Esophagus squamous epithelium (tissue), 5 donors: ENCODE results near the gene BCAT1. TPM values are rescaled to one million over a fixed set of nuclear protein-coding genes. Genes with fewer than 3 reads are reported as not detected.

ENCODE experiments used
- DNase-seq: peaks from one replicate; lab custom pipeline; 2025; lab: John Stamatoyannopoulos, UW
- H3K27ac ChIP-seq, 4 donors: fragments of 200-600 bp; sonication (generic); one replicate each; pipeline ENCODE4 v1.5.1; 2016 to 2019; ENCODE audit warnings: mild to moderate bottlenecking in 1 of 4
- H3K27me3 ChIP-seq, 4 donors: fragments of 200-600 bp; sonication (generic); 1 replicate in 3 of 4; 2 replicates in 1 of 4; pipeline versions ENCODE4 v1.5.1 to v1.6.0; 2017 to 2021; ENCODE audit warnings: antibody characterized with exemption in 1 of 4
- H3K36me3 ChIP-seq, 3 donors: fragments of 200-600 bp; sonication (generic); one replicate each; pipeline ENCODE4 v1.5.1; 2016 to 2019
- H3K4me1 ChIP-seq, 3 donors: fragments of 200-600 bp; sonication (generic); one replicate each; pipeline ENCODE4 v1.5.1; 2017 to 2019
- H3K4me3 ChIP-seq, 4 donors: fragments of 200-600 bp; sonication (generic); 1 replicate in 3 of 4; 2 replicates in 1 of 4; pipeline ENCODE4 v1.5.1; 2016 to 2019; ENCODE audit warnings: mild to moderate bottlenecking in 2 of 4, moderate library complexity in 1 of 4
- H3K9me3 ChIP-seq, 3 donors: fragments of 200-600 bp; sonication (generic); one replicate each; pipeline ENCODE4 v1.5.1; 2016 to 2019
- POLR2A ChIP-seq, 4 donors: fragments of 450-650 bp; IDR thresholded peaks; one replicate each; pipeline ENCODE4 v1.6.1; 2017; ENCODE audit warnings: antibody characterized with exemption in 4 of 4, mild to moderate bottlenecking in 4 of 4, moderate library complexity in 3 of 4
- WGBS, 2 donors: methylation state at CpG; one replicate each; pipeline ENCODE4 v1.1.5; 2018; 5-methylcytosine and 5-hydroxymethylcytosine counted together
- intact Hi-C: fragments of 100-400 bp; cut with DNase I; formaldehyde crosslinking; loops from one replicate; pipeline ENCODE4 v1.15.0; 2022
- total RNA-seq, 4 donors: library from RNA; depleted of rRNA; stranded (reverse); fragments of >200 nt; gene quantifications; one replicate each; pipeline ENCODE4 v1.1.0, GENCODE V29; 2016
- TF ChIP-seq, protein P1 (sequence below), 6 experiments: fragments of 450-650 bp in 4 of 6; fragments of 200-600 bp in 2 of 6; sonication (generic) in 2 of 6; IDR thresholded peaks; one replicate each; pipeline ENCODE4 v1.5.1; 2016 to 2019; ENCODE audit warnings: antibody characterized with exemption in 6 of 6, mild to moderate bottlenecking in 4 of 6, moderate library complexity in 4 of 6
- donor health status: DM: yes; HTN: yes; CAD: no.

The BCAT1 gene
- total RNA-seq, 4 donors from 2014 or later: 0.87 to 28.3 (median 9.6) TPM

DNA sequence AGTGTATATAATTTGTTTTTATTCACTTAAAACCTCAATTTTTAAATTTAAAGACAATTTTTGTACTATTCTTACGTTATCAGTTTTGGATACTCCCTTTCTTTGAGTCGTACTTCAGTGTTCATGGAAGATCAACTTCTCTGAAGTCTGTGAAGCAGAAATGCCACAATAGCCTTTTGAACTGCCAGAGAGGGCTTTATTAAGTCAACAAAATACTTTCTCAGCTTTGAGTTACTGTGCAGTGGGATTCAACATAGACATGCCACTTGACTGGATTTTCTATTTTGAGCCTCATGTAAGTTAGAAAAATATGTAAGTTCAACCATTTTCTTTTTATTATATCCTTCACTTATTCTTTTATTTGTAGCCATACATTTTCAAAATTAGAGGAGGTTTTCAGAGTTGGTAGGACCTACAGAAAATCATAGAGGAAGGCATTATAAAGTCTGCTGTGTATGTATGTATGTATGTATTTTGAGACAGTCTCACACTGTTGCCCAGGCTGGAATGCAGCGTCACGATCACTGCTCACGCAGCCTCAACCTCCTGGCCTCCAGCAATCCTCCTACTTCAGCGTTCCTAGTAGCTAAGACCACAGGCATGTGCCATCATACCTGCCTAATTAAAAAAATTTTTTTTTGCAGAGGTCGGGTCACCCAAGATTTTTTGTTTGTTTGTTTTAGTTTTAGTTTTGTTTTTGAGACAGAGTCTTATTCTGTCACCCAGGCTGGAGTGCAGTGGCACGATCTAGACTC is 31.3 kb upstream of the BCAT1 start:
- no peaks in the 10 kb centered on the region for H3K27me3 ChIP-seq
- H3K27ac ChIP-seq: no peak overlapping the region
- DNase-seq: no peak
- no peak for TF ChIP-seq POLR2A (IDR thresholded peaks at IDR 0.05)
- TF ChIP-seq, protein P1, sequence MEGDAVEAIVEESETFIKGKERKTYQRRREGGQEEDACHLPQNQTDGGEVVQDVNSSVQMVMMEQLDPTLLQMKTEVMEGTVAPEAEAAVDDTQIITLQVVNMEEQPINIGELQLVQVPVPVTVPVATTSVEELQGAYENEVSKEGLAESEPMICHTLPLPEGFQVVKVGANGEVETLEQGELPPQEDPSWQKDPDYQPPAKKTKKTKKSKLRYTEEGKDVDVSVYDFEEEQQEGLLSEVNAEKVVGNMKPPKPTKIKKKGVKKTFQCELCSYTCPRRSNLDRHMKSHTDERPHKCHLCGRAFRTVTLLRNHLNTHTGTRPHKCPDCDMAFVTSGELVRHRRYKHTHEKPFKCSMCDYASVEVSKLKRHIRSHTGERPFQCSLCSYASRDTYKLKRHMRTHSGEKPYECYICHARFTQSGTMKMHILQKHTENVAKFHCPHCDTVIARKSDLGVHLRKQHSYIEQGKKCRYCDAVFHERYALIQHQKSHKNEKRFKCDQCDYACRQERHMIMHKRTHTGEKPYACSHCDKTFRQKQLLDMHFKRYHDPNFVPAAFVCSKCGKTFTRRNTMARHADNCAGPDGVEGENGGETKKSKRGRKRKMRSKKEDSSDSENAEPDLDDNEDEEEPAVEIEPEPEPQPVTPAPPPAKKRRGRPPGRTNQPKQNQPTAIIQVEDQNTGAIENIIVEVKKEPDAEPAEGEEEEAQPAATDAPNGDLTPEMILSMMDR (IDR thresholded peaks at IDR 0.05): no peak
- WGBS, 2 donors: 56 to 57% methylated on average over 8 of the region's 8 CpGs
- intact Hi-C loops: no loop called here
- H3K4me1 ChIP-seq: no peaks in the 10 kb centered on the region
- H3K4me3 ChIP-seq: no peak overlapping the region
- no peaks in the 10 kb centered on the region for H3K36me3 ChIP-seq
- peaks cover 0 to 3% (median 0%) of the 10 kb centered on the region in 3 donors for H3K9me3 ChIP-seq

DNA sequence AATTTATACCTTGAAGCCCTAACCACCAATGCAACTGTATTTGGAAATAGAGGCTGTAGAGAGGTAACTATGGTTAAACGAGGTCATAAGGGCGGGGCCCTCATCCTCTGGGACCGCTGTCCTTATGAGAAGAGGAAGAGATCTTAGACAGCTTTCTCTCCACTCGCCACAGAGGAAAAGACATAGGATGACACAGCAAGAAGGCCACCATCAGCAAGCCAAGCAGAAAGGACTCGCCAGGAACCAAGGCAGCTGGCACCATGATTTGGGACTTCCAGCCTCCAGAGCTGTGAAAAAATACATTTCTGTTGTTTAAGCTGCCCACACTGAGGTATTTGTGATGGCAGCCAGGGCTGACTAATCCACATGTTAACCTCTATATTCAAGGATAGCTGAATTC is 30.4 kb upstream of the BCAT1 start:
- TF ChIP-seq POLR2A (IDR thresholded peaks at IDR 0.05): no peak
- TF ChIP-seq, protein P1 (IDR thresholded peaks at IDR 0.05): no peak
- H3K9me3 ChIP-seq: peaks cover 0 to 3% (median 0%) of the 10 kb centered on the region in 3 donors
- DNase-seq: no peak
- no peaks in the 10 kb centered on the region for H3K27me3 ChIP-seq
- no peak overlapping the region for H3K27ac ChIP-seq
- H3K4me3 ChIP-seq: no peak overlapping the region
- H3K36me3 ChIP-seq: no peaks in the 10 kb centered on the region
- no peaks in the 10 kb centered on the region for H3K4me1 ChIP-seq
- WGBS, 2 donors: 73% methylated on average over 3 to 5 of the region's 5 CpGs
- intact Hi-C loops: no loop called here

DNA sequence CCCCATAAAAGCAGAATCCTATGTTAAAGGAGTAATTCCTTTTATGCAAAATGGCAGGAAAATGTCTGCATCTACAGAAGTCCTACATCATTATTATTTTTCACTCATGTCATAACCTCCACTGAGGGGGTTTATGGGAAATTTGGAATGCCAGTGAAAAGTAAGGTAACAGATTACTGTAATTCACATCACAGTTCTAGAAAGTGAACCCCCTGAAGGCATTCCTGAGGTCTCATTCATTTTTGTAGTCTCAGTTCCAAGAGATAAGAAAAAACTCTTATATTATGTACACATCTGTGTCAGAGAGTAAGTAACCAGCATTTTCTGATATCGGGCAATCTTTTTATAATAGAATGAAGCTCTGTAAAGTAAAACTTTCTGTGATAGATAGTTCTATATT is 28.8 kb upstream of the BCAT1 start:
- H3K27me3 ChIP-seq: no peaks in the 10 kb centered on the region
- no peak for DNase-seq
- intact Hi-C loops: no loop called here
- no peak overlapping the region for H3K4me3 ChIP-seq
- H3K4me1 ChIP-seq: no peaks in the 10 kb centered on the region
- H3K27ac ChIP-seq: no peak overlapping the region
- 84 to 95% methylated on average over 1 of the region's 1 CpG for WGBS, 2 donors
- H3K36me3 ChIP-seq: no peaks in the 10 kb centered on the region
- H3K9me3 ChIP-seq: peaks cover 0 to 3% (median 0%) of the 10 kb centered on the region in 3 donors
- TF ChIP-seq, protein P1 (IDR thresholded peaks at IDR 0.05): no peak
- no peak for TF ChIP-seq POLR2A (IDR thresholded peaks at IDR 0.05)

DNA sequence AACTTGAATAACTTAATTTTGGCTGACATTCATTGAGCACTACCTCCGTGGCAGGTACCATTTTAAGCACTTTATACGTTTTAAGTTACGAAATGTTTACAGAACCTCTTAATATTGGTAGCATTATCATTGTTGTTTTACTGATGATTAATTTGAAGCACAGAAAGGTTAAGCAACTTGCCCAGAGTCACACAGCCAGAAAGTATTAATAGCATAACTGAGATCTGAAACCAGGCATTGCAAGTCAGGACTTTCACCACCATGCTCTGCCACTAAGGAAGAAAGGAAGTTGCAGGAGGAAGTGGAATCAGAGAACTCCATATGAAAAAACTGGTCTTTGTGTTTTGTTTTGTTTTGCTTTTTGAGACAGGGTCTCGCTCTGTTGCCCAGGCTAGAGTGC is 28.2 kb upstream of the BCAT1 start:
- Histone ChIP-seq H3K36me3 (no peaks in the 10 kb centered on the region), H3K4me1 (no peaks in the 10 kb centered on the region), H3K27me3 (no peaks in the 10 kb centered on the region), H3K4me3 (no peak overlapping the region), H3K27ac (no peak overlapping the region), H3K9me3 (peaks cover 0 to under 1% (median 0%) of the 10 kb centered on the region in 3 donors)
- TF ChIP-seq, protein P1 (IDR thresholded peaks at IDR 0.05): no peak
- no peak for TF ChIP-seq POLR2A (IDR thresholded peaks at IDR 0.05)
- WGBS, 2 donors: 46 to 55% methylated on average over 4 of the region's 4 CpGs
- intact Hi-C loops: no loop called here
- no peak for DNase-seq

DNA sequence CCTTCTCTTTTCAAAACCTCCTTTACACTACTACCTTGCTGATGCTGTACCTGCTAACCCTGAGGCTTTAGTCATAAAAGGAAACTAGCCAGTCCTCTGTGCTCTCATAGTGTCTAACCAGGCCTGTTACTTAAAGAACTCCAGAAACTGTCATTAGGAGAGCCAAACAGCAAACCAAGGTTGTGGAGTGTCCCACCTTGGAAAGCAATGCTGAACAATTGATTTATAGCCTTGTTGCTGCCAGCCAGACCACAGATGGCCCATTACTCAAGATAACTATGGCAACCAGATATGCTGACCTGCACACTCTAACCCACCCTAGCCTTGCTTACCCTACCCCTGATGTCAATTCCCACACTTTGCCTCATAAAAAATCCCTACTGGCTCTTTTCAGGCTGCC is 26.5 kb upstream of the BCAT1 start:
- Histone ChIP-seq H3K4me1 (no peaks in the 10 kb centered on the region), H3K27me3 (no peaks in the 10 kb centered on the region), H3K36me3 (no peaks in the 10 kb centered on the region), H3K9me3 (no peaks in the 10 kb centered on the region), H3K27ac (no peak overlapping the region), H3K4me3 (no peak overlapping the region)
- DNase-seq: no peak
- TF ChIP-seq, protein P1 (IDR thresholded peaks at IDR 0.05): no peak
- no peak for TF ChIP-seq POLR2A (IDR thresholded peaks at IDR 0.05)
- intact Hi-C loops: no loop called here
